Measurements from ENCODE around the gene KLHL20.
"Not testable (repeated sequence)": the region's sequence is repeated elsewhere in the genome, so short reads cannot be mapped to it uniquely, and the experiment has no call there.

The KLHL20 gene, protein sequence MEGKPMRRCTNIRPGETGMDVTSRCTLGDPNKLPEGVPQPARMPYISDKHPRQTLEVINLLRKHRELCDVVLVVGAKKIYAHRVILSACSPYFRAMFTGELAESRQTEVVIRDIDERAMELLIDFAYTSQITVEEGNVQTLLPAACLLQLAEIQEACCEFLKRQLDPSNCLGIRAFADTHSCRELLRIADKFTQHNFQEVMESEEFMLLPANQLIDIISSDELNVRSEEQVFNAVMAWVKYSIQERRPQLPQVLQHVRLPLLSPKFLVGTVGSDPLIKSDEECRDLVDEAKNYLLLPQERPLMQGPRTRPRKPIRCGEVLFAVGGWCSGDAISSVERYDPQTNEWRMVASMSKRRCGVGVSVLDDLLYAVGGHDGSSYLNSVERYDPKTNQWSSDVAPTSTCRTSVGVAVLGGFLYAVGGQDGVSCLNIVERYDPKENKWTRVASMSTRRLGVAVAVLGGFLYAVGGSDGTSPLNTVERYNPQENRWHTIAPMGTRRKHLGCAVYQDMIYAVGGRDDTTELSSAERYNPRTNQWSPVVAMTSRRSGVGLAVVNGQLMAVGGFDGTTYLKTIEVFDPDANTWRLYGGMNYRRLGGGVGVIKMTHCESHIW

DNA sequence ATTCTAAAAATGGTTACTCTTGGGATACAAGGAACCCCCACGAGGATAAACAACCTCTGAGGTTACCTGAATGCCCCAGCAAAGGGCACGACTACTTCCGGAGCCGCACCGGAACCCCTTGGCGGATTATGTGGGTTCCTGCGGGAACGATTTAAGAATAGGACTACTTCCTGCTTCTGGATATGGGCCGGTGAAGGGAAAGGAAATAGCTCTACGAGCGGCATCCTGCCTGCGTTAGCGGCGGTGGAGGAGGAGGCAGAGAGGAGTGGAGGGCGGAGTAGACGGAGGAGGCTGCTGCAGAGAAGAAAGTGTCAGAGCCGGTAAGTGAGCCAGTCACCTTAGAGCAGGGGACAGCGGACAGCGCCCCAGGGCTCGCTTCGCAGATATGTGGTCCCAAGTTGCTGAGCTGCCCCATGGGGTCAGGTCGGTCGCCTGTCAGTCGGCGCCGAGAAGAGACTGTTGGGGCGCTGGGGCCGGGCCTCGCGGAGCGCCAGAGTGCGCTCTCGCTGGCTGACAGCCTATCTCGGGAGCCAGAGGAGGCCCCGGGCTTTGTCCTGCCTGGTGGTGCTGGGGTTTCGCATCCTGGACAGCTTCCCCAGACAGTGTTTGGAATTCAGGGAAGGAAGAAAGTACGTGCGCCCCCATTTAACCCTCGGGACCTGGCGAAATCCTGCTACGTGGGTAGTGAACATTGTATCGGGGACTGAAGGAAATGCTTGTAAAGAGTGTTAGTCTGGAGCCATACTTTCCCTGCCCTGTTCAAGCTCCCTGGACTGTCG is at the start of gene KLHL20:
Gene KLHL20, plus strand, starts transcription at position 223 of the 779 bp plus-strand sequence. CDS start 1,063 bp downstream, outside the sequence.
- peak; percentile 91 to 93 for DNase-seq

DNA sequence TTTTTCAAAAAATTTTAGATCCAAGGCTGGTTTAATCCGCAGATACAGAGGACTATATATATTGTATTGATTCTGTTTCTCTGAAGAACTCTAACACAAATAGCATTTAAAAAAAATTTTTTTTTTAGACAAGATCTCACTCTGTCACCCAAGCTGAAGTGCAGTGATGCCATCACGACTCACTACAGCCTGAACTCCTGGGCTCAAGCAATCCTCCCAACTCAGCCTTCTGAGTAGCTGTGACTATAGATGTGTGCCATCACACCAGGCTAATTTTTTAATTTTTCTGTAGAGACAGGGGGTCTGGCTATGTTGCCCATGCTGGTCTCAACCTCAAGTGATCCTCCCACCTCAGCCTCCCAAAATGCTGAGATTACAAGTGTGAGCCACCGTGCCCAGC is 48.1 kb upstream of the KLHL20 start:
- no peak for DNase-seq

GRCh38 chr1:173669491-173669941 is 45.3 kb upstream of the KLHL20 start, which contains the start of gene ANKRD45:
Gene ANKRD45, minus strand, starts transcription at chr1:173669851. Its CDS starts 10,433 bp downstream, at chr1:173659418.
- DNase-seq, result no peak

DNA sequence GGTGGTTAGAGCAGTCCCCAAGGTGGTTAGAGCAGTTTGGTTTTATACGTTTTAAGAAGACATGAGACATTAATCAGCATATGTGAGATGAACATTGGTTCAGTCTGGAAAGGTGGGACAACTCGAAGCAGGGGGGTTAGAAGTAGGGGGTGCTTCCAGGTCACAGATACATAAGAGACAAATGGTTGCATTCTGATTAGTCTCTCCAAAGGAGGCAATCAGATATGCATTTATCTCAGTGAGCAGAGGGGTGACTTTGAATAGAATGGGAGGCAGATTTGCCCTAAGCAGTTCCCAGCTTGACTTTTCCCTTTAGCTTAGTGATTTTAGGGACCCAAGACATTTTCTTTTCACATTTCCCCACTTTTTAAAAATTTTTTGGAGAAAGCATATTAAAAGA is 40.3 kb upstream of the KLHL20 start:
- not testable (repeated sequence) for DNase-seq

- DNase-seq, result not testable (repeated sequence)
Observed at GRCh38 chr1:173680152-173680551, 34.6 kb upstream of the KLHL20 start.

DNA sequence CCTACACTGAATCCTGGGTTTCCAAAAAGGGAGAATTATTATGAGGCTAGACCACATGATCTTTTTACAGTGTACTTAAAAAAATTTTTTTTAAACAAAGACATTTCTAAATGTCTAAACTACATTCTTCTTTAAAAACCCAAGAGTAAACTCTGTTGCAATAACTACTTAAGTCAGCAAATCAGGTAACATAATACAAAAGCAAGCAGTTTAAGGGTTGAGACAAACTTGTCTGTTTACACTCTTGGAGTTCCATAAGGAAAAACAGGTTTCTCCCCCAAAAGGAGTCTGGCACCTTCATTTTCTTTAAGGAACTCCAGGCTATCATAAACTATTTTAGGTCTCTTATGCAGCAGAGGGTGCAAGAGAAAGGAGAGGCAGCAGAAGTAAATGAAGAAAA is 32.6 kb upstream of the KLHL20 start:
- no peak for DNase-seq

GRCh38 chr1:173683838-173684237 is 30.9 kb upstream of the KLHL20 start:
- DNase-seq, result not testable (repeated sequence)

- not testable (repeated sequence) for DNase-seq
Observed at GRCh38 chr1:173685121-173685520, 29.7 kb upstream of the KLHL20 start.

- no peak for DNase-seq
Observed at GRCh38 chr1:173688300-173688699, 26.5 kb upstream of the KLHL20 start.

GRCh38 chr1:173693238-173693637 is 21.5 kb upstream of the KLHL20 start:
- DNase-seq, result no peak

- not testable (repeated sequence) for DNase-seq
Observed at GRCh38 chr1:173701299-173701698, 13.5 kb upstream of the KLHL20 start.

GRCh38 chr1:173702736-173703135 is 12.0 kb upstream of the KLHL20 start:
- no peak for DNase-seq

GRCh38 chr1:173705117-173705516 is 9.7 kb upstream of the KLHL20 start:
- DNase-seq, result no peak

DNA sequence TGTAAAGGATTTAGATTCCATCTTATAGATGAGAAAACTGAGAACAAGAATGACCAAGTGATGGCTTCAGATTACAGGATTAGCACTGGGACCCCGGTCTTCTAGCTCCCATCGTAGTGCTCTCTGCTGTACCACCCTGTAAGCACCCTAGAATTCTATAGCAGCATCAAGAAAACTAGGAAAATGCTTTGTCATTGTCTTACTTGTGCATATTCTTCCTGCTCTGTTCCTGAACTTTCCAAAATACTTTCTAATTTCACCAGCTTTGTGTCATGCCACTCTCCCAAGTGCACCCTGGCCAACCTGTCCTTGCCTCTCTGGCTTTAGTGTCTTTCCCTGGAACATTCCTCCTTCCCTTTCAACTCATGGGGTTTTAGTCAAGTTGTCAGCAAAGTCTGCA is 6.0 kb upstream of the KLHL20 start:
- DNase-seq, result no peak

DNA sequence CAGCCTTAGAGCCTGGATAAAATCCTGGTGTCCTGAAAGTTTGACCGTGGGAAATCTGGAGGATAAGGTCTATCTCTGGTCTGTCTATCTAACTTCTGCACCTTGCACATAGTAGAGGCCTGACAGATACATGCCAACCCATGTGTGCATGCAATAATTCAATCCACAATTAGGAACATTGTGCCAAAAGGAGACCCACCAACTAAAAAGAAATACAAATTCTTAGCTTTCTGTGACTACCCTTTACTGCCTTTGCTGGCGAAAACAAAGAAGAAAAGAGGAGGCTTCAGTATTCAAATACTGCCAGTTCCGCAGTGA is 381 bp upstream of the KLHL20 start:
- DNase-seq, result no peak

DNA sequence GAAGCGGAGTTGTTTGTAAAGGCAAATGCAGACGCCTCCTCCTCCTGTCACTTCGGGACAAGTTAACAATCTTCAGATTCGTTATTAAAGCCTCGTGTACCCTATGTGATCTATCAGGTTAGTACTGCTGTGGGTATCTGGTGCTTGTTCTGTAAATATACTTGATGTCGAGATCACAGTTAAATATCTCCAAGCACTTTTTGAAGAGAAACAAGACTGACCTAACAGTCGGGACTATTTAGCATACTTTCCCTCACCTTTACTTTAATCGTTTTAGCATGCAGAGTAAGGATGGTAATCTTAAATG is 710 bp downstream of the KLHL20 start:
- no peak for DNase-seq

GRCh38 chr1:173717238-173717637 is 2.5 kb downstream of the KLHL20 start:
- no peak for DNase-seq

DNA sequence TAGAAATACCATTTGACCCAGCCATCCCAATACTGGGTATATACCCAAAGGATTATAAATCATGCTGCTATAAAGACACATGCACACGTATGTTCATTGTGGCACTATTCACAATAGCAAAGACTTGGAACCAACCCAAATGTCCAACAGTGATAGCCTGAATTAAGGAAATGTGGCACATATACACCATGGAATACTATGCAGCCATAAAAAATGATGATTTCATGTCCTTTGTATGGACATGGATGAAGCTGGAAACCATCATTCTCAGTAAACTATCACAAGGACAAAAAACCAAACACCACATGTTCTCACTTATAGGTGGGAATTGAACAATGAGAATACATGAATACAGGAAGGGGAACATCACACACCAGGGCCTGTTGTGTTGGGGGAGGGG is 16.6 kb downstream of the KLHL20 start:
- not testable (repeated sequence) for DNase-seq

DNA sequence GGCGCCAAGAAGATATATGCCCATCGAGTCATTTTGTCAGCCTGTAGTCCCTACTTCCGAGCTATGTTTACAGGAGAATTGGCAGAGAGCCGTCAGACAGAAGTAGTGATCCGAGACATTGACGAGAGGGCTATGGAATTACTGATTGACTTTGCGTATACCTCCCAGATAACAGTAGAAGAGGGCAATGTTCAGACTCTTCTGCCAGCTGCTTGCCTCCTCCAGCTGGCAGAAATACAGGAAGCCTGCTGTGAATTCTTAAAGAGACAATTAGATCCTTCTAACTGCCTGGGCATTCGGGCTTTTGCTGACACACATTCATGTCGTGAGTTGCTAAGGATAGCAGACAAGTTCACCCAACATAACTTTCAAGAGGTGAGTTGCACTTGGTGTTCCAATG is 19.1 kb downstream of the KLHL20 start:
- peak; percentile 49 to 82 for DNase-seq

DNA sequence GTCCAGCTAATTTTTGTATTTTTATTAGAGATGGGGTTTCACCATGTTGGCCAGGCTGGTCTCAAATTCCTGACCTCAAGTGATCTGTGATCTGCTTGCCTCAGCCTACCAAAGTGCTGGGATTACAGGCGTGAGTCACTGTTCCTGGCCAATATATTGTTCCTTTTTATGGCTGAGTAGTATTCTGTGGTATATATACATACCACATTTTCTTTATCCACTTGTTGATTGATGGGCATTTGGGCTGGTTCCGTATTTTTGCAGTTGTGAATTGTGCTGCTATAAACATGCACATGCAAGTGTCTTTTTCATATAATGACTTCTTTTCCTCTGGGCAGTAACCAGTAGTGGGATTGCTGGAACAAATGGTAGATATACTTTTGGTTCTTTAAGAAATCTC is 21.3 kb downstream of the KLHL20 start:
- DNase-seq, result not testable (repeated sequence)

DNA sequence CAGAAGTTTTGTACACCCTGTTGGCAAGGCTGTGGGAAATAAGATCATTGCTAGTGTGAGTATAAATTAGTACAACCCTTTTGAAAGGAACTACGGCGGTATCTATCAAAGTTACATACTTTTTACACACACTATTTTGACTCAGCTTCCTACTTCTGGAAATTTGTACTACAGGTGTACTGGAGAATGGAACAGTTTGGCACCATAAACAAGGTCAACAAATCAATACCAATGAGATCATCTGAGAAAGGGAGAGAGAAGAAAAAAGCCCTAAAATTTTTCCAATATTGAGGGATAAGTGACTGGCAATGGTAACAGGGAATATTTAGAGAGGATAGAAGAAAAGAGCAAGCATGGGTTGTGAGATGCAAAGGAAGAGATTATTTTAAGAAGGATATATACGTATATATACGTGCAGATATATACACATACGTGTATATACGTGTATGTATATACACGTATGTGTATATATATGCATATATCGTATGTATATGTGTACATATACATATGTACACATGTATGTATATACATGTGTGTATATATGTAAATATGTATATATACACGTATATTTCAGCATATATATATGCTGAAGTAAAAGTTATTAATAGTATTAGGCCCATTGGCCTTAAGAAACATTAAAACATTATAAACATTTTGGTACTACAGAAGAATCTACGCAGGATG is 27.6 kb downstream of the KLHL20 start:
- DNase-seq, result no peak

GRCh38 chr1:173744651-173745050 is 29.9 kb downstream of the KLHL20 start:
- no peak for DNase-seq

GRCh38 chr1:173749137-173749536 is 34.4 kb downstream of the KLHL20 start:
- no peak for DNase-seq

Data from NCI-H446 (cell line).